KOPT-K1 (cell line): ENCODE data around the gene TTF2.
"Not testable (repeated sequence)": the region's sequence is repeated elsewhere in the genome, so short reads cannot be mapped to it uniquely, and the experiment has no call there.

ENCODE experiments used
- H3K27ac ChIP-seq: fragments of 200-600 bp; sonication (generic); 2 replicates; pipeline ENCODE4 v1.5.1; 2016; ENCODE audit warnings: antibody characterized with exemption, mild to moderate bottlenecking, low read depth, low read length; ENCODE audit not compliant: poor library complexity, severe bottlenecking
- H3K36me3 ChIP-seq: fragments of 200-600 bp; sonication (generic); 2 replicates; pipeline ENCODE4 v1.5.1; 2017; ENCODE audit warnings: antibody characterized with exemption, mild to moderate bottlenecking, low read length, moderate library complexity; ENCODE audit not compliant: insufficient read depth
- H3K9me3 ChIP-seq: fragments of 200-600 bp; sonication (generic); 2 replicates; pipeline ENCODE4 v1.5.1; 2017; ENCODE audit warnings: antibody characterized with exemption, low read length, mild to moderate bottlenecking; ENCODE audit not compliant: insufficient read depth, poor library complexity, severe bottlenecking

TTF2 gene

GRCh38 chr1:117116784-117117130 lies 56.6 kb downstream of the TTF2 start:
- no peaks in the 10 kb centered on the region for H3K9me3 ChIP-seq
- H3K27ac ChIP-seq: no peak overlapping the region
- no peaks in the 10 kb centered on the region for H3K36me3 ChIP-seq

- H3K36me3 ChIP-seq: no peaks in the 10 kb centered on the region
- H3K27ac ChIP-seq: no peak overlapping the region
- H3K9me3 ChIP-seq: no peaks in the 10 kb centered on the region
Observed at GRCh38 chr1:117117697-117118096, 57.6 kb downstream of the TTF2 start.

- H3K27ac ChIP-seq: no peak overlapping the region
- H3K36me3 ChIP-seq: no peaks in the 10 kb centered on the region
- no peaks in the 10 kb centered on the region for H3K9me3 ChIP-seq
Observed at GRCh38 chr1:117118137-117118536, 58.0 kb downstream of the TTF2 start.

- not testable (repeated sequence) for H3K27ac ChIP-seq, H3K36me3 ChIP-seq, H3K9me3 ChIP-seq
Observed at GRCh38 chr1:117119144-117119543, 59.0 kb downstream of the TTF2 start.

- no peaks in the 10 kb centered on the region for H3K9me3 ChIP-seq
- no peaks in the 10 kb centered on the region for H3K36me3 ChIP-seq
Observed at GRCh38 chr1:117120774-117121588, 60.9 kb downstream of the TTF2 start.

GRCh38 chr1:117121589-117122329 lies 61.6 kb downstream of the TTF2 start, which contains the start of gene TRIM45:
Gene TRIM45 (minus strand): TSS chr1:117121749. CDS start chr1:117121201, 548 bp downstream.
- Histone ChIP-seq H3K36me3 (no peaks in the 10 kb centered on the region), H3K27ac (peak within 1 kb of the TSS; percentile 29), H3K9me3 (no peaks in the 10 kb centered on the region)

More at GRCh38 chr1:117120774-117121588, 60.9 kb downstream of the TTF2 start:
- no peak overlapping the region for H3K27ac ChIP-seq

GRCh38 chr1:117122330-117123025 lies 62.4 kb downstream of the TTF2 start:
- Histone ChIP-seq H3K36me3 (no peaks in the 10 kb centered on the region), H3K9me3 (no peaks in the 10 kb centered on the region), H3K27ac (no peak overlapping the region)

GRCh38 chr1:117123274-117123673 lies 63.1 kb downstream of the TTF2 start:
- H3K36me3 ChIP-seq: no peaks in the 10 kb centered on the region
- H3K27ac ChIP-seq: no peak overlapping the region

GRCh38 chr1:117124661-117125060 lies 64.5 kb downstream of the TTF2 start:
- H3K9me3 ChIP-seq: no peaks in the 10 kb centered on the region
- H3K27ac ChIP-seq: no peak overlapping the region
- no peaks in the 10 kb centered on the region for H3K36me3 ChIP-seq

More at GRCh38 chr1:117123274-117123673, 63.1 kb downstream of the TTF2 start:
- no peaks in the 10 kb centered on the region for H3K9me3 ChIP-seq

- H3K36me3 ChIP-seq: no peaks in the 10 kb centered on the region
- H3K27ac ChIP-seq: no peak overlapping the region
- H3K9me3 ChIP-seq: no peaks in the 10 kb centered on the region
Observed at GRCh38 chr1:117127795-117128194, 67.7 kb downstream of the TTF2 start.

- Histone ChIP-seq H3K27ac (no peak overlapping the region), H3K9me3 (no peaks in the 10 kb centered on the region), H3K36me3 (no peaks in the 10 kb centered on the region)
Observed at GRCh38 chr1:117128323-117129079, 68.4 kb downstream of the TTF2 start.

GRCh38 chr1:117130526-117130925 lies 70.4 kb downstream of the TTF2 start:
- no peaks in the 10 kb centered on the region for H3K9me3 ChIP-seq
- H3K36me3 ChIP-seq: no peaks in the 10 kb centered on the region
- H3K27ac ChIP-seq: no peak overlapping the region

- Histone ChIP-seq H3K9me3 (no peaks in the 10 kb centered on the region), H3K27ac (no peak overlapping the region), H3K36me3 (no peaks in the 10 kb centered on the region)
Observed at GRCh38 chr1:117135329-117135728, 75.2 kb downstream of the TTF2 start.

- H3K36me3 ChIP-seq: no peaks in the 10 kb centered on the region
- no peak overlapping the region for H3K27ac ChIP-seq
- no peaks in the 10 kb centered on the region for H3K9me3 ChIP-seq
Observed at GRCh38 chr1:117136749-117137148, 76.6 kb downstream of the TTF2 start.
